Esophagus (tissue), 2 donors: ENCODE data around the gene GGTLC1. TPM values are rescaled to one million over a fixed set of nuclear protein-coding genes. Genes with fewer than 3 reads are reported as not detected.
"Not testable (repeated sequence)": the region's sequence is repeated elsewhere in the genome, so short reads cannot be mapped to it uniquely, and the experiment has no call there.

Experiments used
- H3K27ac ChIP-seq, 2 donors: one replicate each; pipeline ENCODE4 v1.5.1; 2013; ENCODE audit warnings: low read depth in 2 of 2, mild to moderate bottlenecking in 2 of 2, inconsistent platforms in 1 of 2, low read length in 1 of 2, moderate library complexity in 1 of 2
- H3K27me3 ChIP-seq, 2 donors: one replicate each; pipeline ENCODE4 v1.6.1; 2013; ENCODE audit warnings: low read length in 2 of 2, control low read depth in 1 of 2, mild to moderate bottlenecking in 1 of 2; ENCODE audit not compliant: insufficient read depth in 2 of 2, control insufficient read depth in 1 of 2
- H3K36me3 ChIP-seq, 2 donors: one replicate each; pipeline ENCODE4 v1.6.1; 2013; ENCODE audit warnings: low read length in 1 of 2; ENCODE audit not compliant: control insufficient read depth in 2 of 2, insufficient read depth in 2 of 2
- H3K4me1 ChIP-seq, 2 donors: one replicate each; pipeline ENCODE4 v1.6.1; 2013; ENCODE audit warnings: low read length in 1 of 2; ENCODE audit not compliant: control insufficient read depth in 2 of 2, insufficient read depth in 2 of 2
- H3K4me3 ChIP-seq, 2 donors: one replicate each; pipeline ENCODE4 v1.5.1; 2013; ENCODE audit warnings: low read length in 2 of 2, mild to moderate bottlenecking in 2 of 2, low read depth in 1 of 2, moderate library complexity in 1 of 2
- H3K9me3 ChIP-seq, 2 donors: one replicate each; pipeline ENCODE4 v1.6.1; 2013; ENCODE audit warnings: mild to moderate bottlenecking in 2 of 2, low read depth in 1 of 2, low read length in 1 of 2, moderate library complexity in 1 of 2; ENCODE audit not compliant: control insufficient read depth in 2 of 2, insufficient read depth in 1 of 2
- WGBS, 2 donors: extraction: QIAGEN DNeasy Blood & Tissue Kit; methylation state at CpG; one replicate each; pipeline ENCODE4 v1.1.7; 2013; 5-methylcytosine and 5-hydroxymethylcytosine counted together
- polyA plus RNA-seq, 2 donors: library from polyadenylated mRNA; stranded (reverse); fragments of 200-250 nt; gene quantifications; one replicate each; pipeline ENCODE4 v1.2.3, GENCODE V29; 2013
- donor health status: healthy with polysubstance abuse.
- donor health status: Bipolar disorder and iron deficiency.

Gene GGTLC1
- polyA plus RNA-seq, 2 donors = not detected

- not testable (repeated sequence) for H3K27ac ChIP-seq, H3K4me1 ChIP-seq, H3K4me3 ChIP-seq, H3K9me3 ChIP-seq, H3K36me3 ChIP-seq, H3K27me3 ChIP-seq
- 88 to 90% methylated on average over 15 of the region's 15 CpGs for WGBS, 2 donors
Measured at GRCh38 chr20:23985066-23985789, 3.4 kb downstream of the GGTLC1 start.

- not testable (repeated sequence) for H3K9me3 ChIP-seq, H3K27me3 ChIP-seq, H3K4me1 ChIP-seq, H3K27ac ChIP-seq, H3K4me3 ChIP-seq, H3K36me3 ChIP-seq
- 34 to 49% methylated on average over 8 to 9 of the region's 12 CpGs for WGBS, 2 donors
Measured at GRCh38 chr20:23984476-23985023, 4.0 kb downstream of the GGTLC1 start.

GRCh38 chr20:23982112-23983018 lies 6.2 kb downstream of the GGTLC1 start:
- not testable (repeated sequence) for H3K27me3 ChIP-seq, H3K4me3 ChIP-seq, H3K9me3 ChIP-seq, H3K36me3 ChIP-seq, H3K4me1 ChIP-seq, H3K27ac ChIP-seq
- WGBS, 2 donors = 55 to 60% methylated on average over 8 to 11 of the region's 11 CpGs

GRCh38 chr20:23981526-23981925 lies 7.1 kb downstream of the GGTLC1 start:
- H3K27ac ChIP-seq = not testable (repeated sequence)
- 70 to 83% methylated on average over 5 of the region's 5 CpGs for WGBS, 2 donors

GRCh38 chr20:23981014-23981413 lies 7.6 kb downstream of the GGTLC1 start:
- H3K27ac ChIP-seq = not testable (repeated sequence)

More at GRCh38 chr20:23981526-23981925, 7.1 kb downstream of the GGTLC1 start:
- not testable (repeated sequence) for H3K36me3 ChIP-seq, H3K27me3 ChIP-seq, H3K9me3 ChIP-seq, H3K4me1 ChIP-seq, H3K4me3 ChIP-seq

GRCh38 chr20:23979899-23980811 lies 8.4 kb downstream of the GGTLC1 start:
- not testable (repeated sequence) for H3K4me1 ChIP-seq, H3K9me3 ChIP-seq, H3K27me3 ChIP-seq, H3K36me3 ChIP-seq, H3K4me3 ChIP-seq, H3K27ac ChIP-seq
- WGBS, 2 donors = 77 to 84% methylated on average over 15 to 17 of the region's 17 CpGs

More at GRCh38 chr20:23981014-23981413, 7.6 kb downstream of the GGTLC1 start:
- H3K27me3 ChIP-seq, H3K36me3 ChIP-seq, H3K4me1 ChIP-seq, H3K4me3 ChIP-seq, H3K9me3 ChIP-seq: not testable (repeated sequence)
- WGBS, 2 donors = 64 to 66% methylated on average over 10 to 11 of the region's 11 CpGs

GRCh38 chr20:23979380-23979779 lies 9.2 kb downstream of the GGTLC1 start:
- H3K27ac ChIP-seq, H3K36me3 ChIP-seq, H3K4me3 ChIP-seq, H3K9me3 ChIP-seq, H3K27me3 ChIP-seq, H3K4me1 ChIP-seq: not testable (repeated sequence)
- WGBS, 2 donors = 77 to 83% methylated on average over 3 to 6 of the region's 6 CpGs

- 40 to 58% methylated on average over 6 of the region's 6 CpGs for WGBS, 2 donors
- not testable (repeated sequence) for H3K27ac ChIP-seq
Measured at GRCh38 chr20:23978457-23978856, 10.1 kb downstream of the GGTLC1 start.

GRCh38 chr20:23974966-23975365 lies 13.6 kb downstream of the GGTLC1 start:
- H3K27me3 ChIP-seq = no peaks in the 10 kb centered on the region
- no peak overlapping the region for H3K4me3 ChIP-seq
- 61% methylated on average over 9 of the region's 9 CpGs for WGBS, 2 donors
- H3K4me1 ChIP-seq = no peaks in the 10 kb centered on the region
- H3K36me3 ChIP-seq = no peaks in the 10 kb centered on the region
- no peak overlapping the region for H3K27ac ChIP-seq
- no peaks in the 10 kb centered on the region for H3K9me3 ChIP-seq

More at GRCh38 chr20:23978457-23978856, 10.1 kb downstream of the GGTLC1 start:
- not testable (repeated sequence) for H3K27me3 ChIP-seq, H3K4me1 ChIP-seq, H3K4me3 ChIP-seq, H3K36me3 ChIP-seq, H3K9me3 ChIP-seq
